Measurements from ENCODE around the gene ALDH3B1. TPM values are rescaled to one million over a fixed set of nuclear protein-coding genes. Genes with fewer than 3 reads are reported as not detected.

The ALDH3B1 gene
- total and polyA plus RNA-seq, 9 of the 15 experiments (the other 6 are each of a cell fraction or from before 2014, with no cell fraction given), result 0.01 to 0.35 (median 0.07) TPM; not detected in 2

DNA sequence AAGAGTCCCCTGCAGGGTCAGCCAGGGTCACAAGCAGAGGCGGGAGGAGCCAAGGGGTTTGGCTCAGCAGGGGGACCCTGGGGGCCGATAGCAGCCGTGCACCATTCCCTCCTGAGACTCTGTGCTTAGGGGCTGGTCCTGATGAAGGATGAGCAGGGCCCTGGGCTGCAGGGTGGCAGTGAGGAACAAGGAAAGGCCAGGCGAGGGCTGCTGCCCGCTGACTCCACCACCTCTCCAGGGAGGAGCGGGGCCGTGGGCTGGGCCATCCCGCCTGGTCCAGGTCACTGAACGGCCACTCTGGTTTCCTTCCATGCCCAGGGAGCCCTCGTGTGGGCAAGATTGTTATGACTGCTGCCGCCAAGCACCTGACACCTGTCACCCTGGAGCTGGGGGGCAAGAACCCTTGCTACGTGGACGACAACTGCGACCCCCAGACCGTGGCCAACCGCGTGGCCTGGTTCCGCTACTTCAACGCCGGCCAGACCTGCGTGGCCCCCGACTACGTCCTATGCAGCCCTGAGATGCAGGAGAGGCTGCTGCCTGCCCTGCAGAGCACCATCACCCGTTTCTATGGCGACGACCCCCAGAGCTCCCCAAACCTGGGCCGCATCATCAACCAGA is 11.2 kb downstream of the ALDH3B1 start (continued):
- TF ChIP-seq ZNF146 (CRISPR knock-in tag; IDR thresholded peaks at IDR 0.05; ENCODE audit: unreplicated experiment) (no peak), HMG20B (CRISPR knock-in tag; IDR thresholded peaks at IDR 0.05) (no peak), HDAC2 (IDR thresholded peaks at IDR 0.05) (no peak)
- TF ChIP-seq, protein P1, sequence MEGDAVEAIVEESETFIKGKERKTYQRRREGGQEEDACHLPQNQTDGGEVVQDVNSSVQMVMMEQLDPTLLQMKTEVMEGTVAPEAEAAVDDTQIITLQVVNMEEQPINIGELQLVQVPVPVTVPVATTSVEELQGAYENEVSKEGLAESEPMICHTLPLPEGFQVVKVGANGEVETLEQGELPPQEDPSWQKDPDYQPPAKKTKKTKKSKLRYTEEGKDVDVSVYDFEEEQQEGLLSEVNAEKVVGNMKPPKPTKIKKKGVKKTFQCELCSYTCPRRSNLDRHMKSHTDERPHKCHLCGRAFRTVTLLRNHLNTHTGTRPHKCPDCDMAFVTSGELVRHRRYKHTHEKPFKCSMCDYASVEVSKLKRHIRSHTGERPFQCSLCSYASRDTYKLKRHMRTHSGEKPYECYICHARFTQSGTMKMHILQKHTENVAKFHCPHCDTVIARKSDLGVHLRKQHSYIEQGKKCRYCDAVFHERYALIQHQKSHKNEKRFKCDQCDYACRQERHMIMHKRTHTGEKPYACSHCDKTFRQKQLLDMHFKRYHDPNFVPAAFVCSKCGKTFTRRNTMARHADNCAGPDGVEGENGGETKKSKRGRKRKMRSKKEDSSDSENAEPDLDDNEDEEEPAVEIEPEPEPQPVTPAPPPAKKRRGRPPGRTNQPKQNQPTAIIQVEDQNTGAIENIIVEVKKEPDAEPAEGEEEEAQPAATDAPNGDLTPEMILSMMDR (IDR thresholded peaks at IDR 0.05 in 2 of 3, conservative IDR thresholded peaks at IDR 0.05 in 1 of 3; ENCODE audit: insufficient read depth in 2 of 3, low read depth in 1 of 3, low read length in 3 of 3), result peak; percentile 13 to 31 (median 17); a peak in 3 of 6 replicates

DNA sequence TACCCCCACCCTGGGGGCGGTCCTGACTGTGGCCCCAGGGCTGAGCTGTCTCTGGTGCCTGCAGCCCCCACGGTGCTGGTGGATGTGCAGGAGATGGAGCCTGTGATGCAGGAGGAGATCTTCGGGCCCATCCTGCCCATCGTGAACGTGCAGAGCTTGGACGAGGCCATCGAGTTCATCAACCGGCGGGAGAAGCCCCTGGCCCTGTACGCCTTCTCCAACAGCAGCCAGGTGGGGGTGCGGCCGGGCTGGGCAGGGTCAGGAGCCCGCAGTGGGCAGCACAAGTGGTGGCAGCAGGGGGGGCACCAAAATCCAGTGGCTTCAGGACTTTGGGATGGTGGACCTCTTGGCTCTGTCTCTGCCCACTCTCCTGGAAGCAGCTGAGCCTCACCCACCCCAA is 12.4 kb downstream of the ALDH3B1 start:
- FAIRE-seq, result no peak
- no peaks in the 10 kb centered on the region for H3K9me1 ChIP-seq (ENCODE audit: control insufficient read depth, insufficient read depth, low read length)
- intact Hi-C loops (cut with micrococcal nuclease), result no loop called here
- no peak for DNase-seq (ENCODE audit: extremely low read depth in 1 of 4, low spot score in 3 of 4)
- H4K20me1 ChIP-seq (replicated peaks; ENCODE audit: control insufficient read depth, insufficient read depth, low read length), result peaks cover 4% of the 10 kb centered on the region; the same call in 1 of the 2 replicates
- ChIA-PET CTCF (ENCODE audit: low intra/inter-chr PET ratio) (no interaction called here), POLR2A (interaction anchor here (0.7 to 2.3 kb wide), 4 partner anchors 8 to 332 kb away, joined by 3 to 7 read pairs (median 3); partner anchors contain the start of gene NDUFS8)
- no peak overlapping the region for H3K4me2 ChIP-seq (ENCODE audit: insufficient read depth, low read length)
- peaks cover 0 to 51% of the 10 kb centered on the region in 2 experiments; a peak in 3 of 5 replicates for H3K4me1 ChIP-seq (replicated peaks in 1 of 2; ENCODE audit: control insufficient read depth in 2 of 2, insufficient read depth in 2 of 2, low read length in 2 of 2)
- H3K9me3 ChIP-seq (replicated peaks; ENCODE audit: control insufficient read depth, insufficient read depth, low read depth, low read length), result no peaks in the 10 kb centered on the region
- in situ Hi-C loops (cut with MboI), result no loop called here
- no peak overlapping the region for H3K27ac ChIP-seq (ENCODE audit: extremely low read depth, low read depth, low read length)
- no peaks in the 10 kb centered on the region for H3K27me3 ChIP-seq (ENCODE audit: control insufficient read depth in 2 of 2, insufficient read depth in 2 of 2, low read length in 2 of 2)
- H3K4me3 ChIP-seq, result no peak overlapping the region
- H3K79me2 ChIP-seq (ENCODE audit: control insufficient read depth, insufficient read depth, low read length), result no peaks in the 10 kb centered on the region
- TF ChIP-seq MAFG (tag; conservative IDR thresholded peaks at IDR 0.05) (no peak), BRD4 (IDR thresholded peaks at IDR 0.05) (no peak), RBM39 (optimal IDR thresholded peaks at IDR 0.05; ENCODE audit: low read depth, low read length) (no peak), OTX1 (CRISPR knock-in tag; IDR thresholded peaks at IDR 0.05) (no peak), NFE2 (IDR thresholded peaks at IDR 0.05; ENCODE audit: low read depth) (no peak)
- TF ChIP-seq, protein P2, sequence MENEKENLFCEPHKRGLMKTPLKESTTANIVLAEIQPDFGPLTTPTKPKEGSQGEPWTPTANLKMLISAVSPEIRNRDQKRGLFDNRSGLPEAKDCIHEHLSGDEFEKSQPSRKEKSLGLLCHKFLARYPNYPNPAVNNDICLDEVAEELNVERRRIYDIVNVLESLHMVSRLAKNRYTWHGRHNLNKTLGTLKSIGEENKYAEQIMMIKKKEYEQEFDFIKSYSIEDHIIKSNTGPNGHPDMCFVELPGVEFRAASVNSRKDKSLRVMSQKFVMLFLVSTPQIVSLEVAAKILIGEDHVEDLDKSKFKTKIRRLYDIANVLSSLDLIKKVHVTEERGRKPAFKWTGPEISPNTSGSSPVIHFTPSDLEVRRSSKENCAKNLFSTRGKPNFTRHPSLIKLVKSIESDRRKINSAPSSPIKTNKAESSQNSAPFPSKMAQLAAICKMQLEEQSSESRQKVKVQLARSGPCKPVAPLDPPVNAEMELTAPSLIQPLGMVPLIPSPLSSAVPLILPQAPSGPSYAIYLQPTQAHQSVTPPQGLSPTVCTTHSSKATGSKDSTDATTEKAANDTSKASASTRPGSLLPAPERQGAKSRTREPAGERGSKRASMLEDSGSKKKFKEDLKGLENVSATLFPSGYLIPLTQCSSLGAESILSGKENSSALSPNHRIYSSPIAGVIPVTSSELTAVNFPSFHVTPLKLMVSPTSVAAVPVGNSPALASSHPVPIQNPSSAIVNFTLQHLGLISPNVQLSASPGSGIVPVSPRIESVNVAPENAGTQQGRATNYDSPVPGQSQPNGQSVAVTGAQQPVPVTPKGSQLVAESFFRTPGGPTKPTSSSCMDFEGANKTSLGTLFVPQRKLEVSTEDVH (IDR thresholded peaks at IDR 0.05; ENCODE audit: low read depth, partially characterized antibody), result no peak
- 46% methylated on average over 10 of the region's 13 CpGs for WGBS (ENCODE audit: insufficient coverage, low coverage, missing lambda C conversion rate)
- no peaks in the 10 kb centered on the region for H3K36me3 ChIP-seq (ENCODE audit: control insufficient read depth, insufficient read depth, low read length)
- no peak overlapping the region for H2AFZ ChIP-seq (ENCODE audit: low read depth, low read length)
- BruUV-seq (replicated peaks), result no TSS peak
- H3K9ac ChIP-seq (ENCODE audit: insufficient read depth in 1 of 2, low read depth in 2 of 2, low read length in 2 of 2), result peak overlapping the region in 1 of 2 experiments; percentile 55; a peak in 1 of 4 replicates
- ATAC-seq, result no peak

Data from K562 (cell line).